Natural killer cell (primary cell): ENCODE measurements around the gene BAIAP2. TPM values are rescaled to one million over a fixed set of nuclear protein-coding genes. Genes with fewer than 3 reads are reported as not detected.
A peak's percentile ranks its signal among the peaks of the same experiment; 100 is the strongest.

Experiments used
- ATAC-seq, 3 donors: fragments of 150-1000 bp in 2 of 3; fragments of 200-7000 bp in 1 of 3; cut with Tn5 transposase; 1 replicate in 1 of 3; 2 replicates in 2 of 3; pipeline ENCODE4 v1.10.0; 2021; ENCODE audit warnings: mild to moderate bottlenecking in 2 of 3, moderate library complexity in 2 of 3
- DNase-seq, 2 donors: peaks; one replicate each; pipeline versions ENCODE4 v3.0.0 to v3.0.0-alpha.2; 2013 to 2021; ENCODE audit warnings: mixed read lengths in 1 of 2
- H3K27ac ChIP-seq: one replicate; pipeline ENCODE4 v1.5.1; 2013; ENCODE audit warnings: mild to moderate bottlenecking, low read length
- H3K27me3 ChIP-seq: one replicate; pipeline ENCODE4 v1.6.1; 2013; ENCODE audit warnings: low read length; ENCODE audit not compliant: control insufficient read depth, insufficient read depth
- H3K36me3 ChIP-seq: one replicate; pipeline ENCODE4 v1.6.1; 2013; ENCODE audit warnings: low read length; ENCODE audit not compliant: control insufficient read depth, insufficient read depth
- H3K4me1 ChIP-seq: one replicate; pipeline ENCODE4 v1.6.1; 2013; ENCODE audit warnings: low read length; ENCODE audit not compliant: control insufficient read depth, insufficient read depth
- H3K4me3 ChIP-seq: one replicate; pipeline ENCODE4 v1.5.1; 2013; ENCODE audit warnings: low read length
- H3K9me3 ChIP-seq: one replicate; pipeline ENCODE4 v1.6.1; 2013; ENCODE audit warnings: low read length; ENCODE audit not compliant: control insufficient read depth, insufficient read depth
- H3K27ac Mint-ChIP-seq, 2 donors: one replicate each; pipeline ENCODE4 v1.8.0; 2022; ENCODE audit warnings: mild to moderate bottlenecking in 2 of 2, mixed read lengths in 2 of 2, moderate library complexity in 1 of 2
- H3K27me3 Mint-ChIP-seq, 2 donors: one replicate each; pipeline ENCODE4 v1.8.0; 2022; ENCODE audit warnings: low read depth in 2 of 2, mixed read lengths in 2 of 2
- H3K36me3 Mint-ChIP-seq: one replicate; pipeline ENCODE4 v1.8.0; 2022; ENCODE audit warnings: mixed read lengths
- H3K4me1 Mint-ChIP-seq, 2 donors: one replicate each; pipeline ENCODE4 v1.8.0; 2022; ENCODE audit warnings: mixed read lengths in 2 of 2
- H3K4me3 Mint-ChIP-seq: one replicate; pipeline ENCODE4 v1.8.0; 2022; ENCODE audit warnings: mild to moderate bottlenecking, moderate library complexity, mixed read lengths
- H3K9me3 Mint-ChIP-seq, 2 donors: one replicate each; pipeline ENCODE4 v1.8.0; 2022; ENCODE audit warnings: mixed read lengths in 2 of 2
- WGBS: methylation state at CpG from one replicate; pipeline ENCODE4 v1.1.7; 2013; ENCODE audit warnings: missing lambda C conversion rate; ENCODE audit not compliant: insufficient coverage; 5-methylcytosine and 5-hydroxymethylcytosine counted together
- intact Hi-C: fragments of 100-400 bp; cut with micrococcal nuclease; formaldehyde crosslinking; loops from one replicate; pipeline ENCODE4 v1.14.2; 2022
- total RNA-seq, 4 donors: library from RNA; stranded (reverse); fragments of 120-200 nt in 1 of 4; gene quantifications; one replicate each; pipeline versions ENCODE4 v1.2.3 to v1.2.4, GENCODE V29; 2013 to 2022
- TF ChIP-seq, protein P1 (sequence below): fragments of 200-600 bp; IDR thresholded peaks from one replicate; pipeline ENCODE4 v1.8.0; 2022; ENCODE audit warnings: antibody characterized with exemption

BAIAP2 gene
- total RNA-seq, 3 donors from 2014 or later (not counting 1 experiment from before 2014, with no cell fraction given): 6.7 to 12.3 (median 10.4) TPM

DNA sequence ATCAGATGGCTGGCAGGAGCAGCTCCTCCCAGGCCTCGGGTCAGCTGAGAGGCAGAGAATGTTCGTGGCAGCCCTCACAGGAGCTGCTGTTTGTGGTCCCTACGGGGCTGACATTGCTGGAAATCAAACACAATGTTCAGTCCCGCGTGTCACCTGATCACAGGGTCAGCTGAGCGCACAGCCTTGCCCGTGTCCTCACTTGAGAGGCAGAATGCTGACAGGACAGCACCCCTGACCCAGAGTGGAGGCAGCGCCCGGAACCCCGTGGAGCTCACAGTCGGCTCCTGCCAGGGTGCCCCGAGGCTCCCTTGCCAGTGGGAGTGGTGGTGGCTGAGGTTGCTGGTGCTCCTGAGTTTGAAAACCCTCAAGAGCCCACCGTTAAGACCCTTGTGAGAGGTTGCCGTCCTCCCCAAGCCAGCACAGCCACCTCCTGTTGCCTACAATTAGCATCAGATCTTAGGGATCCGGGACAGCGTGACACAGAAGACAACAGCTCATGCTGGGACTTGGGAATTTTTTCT is 47.0 kb upstream of the BAIAP2 start:
- Mint-ChIP-seq H3K36me3 (no peaks in the 10 kb centered on the region), H3K27ac (no peak overlapping the region), H3K4me1 (peaks cover 4 to 11% of the 10 kb centered on the region in 2 donors), H3K4me3 (no peak overlapping the region), H3K9me3 (no peaks in the 10 kb centered on the region), H3K27me3 (peaks cover 0 to 5% of the 10 kb centered on the region in 2 donors)
- 82% methylated on average over 16 of the region's 16 CpGs for WGBS
- DNase-seq (no peak), ATAC-seq (no peak)
- peaks cover 35% of the 10 kb centered on the region for H3K4me1 ChIP-seq
- no peak overlapping the region for H3K27ac ChIP-seq
- TF ChIP-seq, protein P1, sequence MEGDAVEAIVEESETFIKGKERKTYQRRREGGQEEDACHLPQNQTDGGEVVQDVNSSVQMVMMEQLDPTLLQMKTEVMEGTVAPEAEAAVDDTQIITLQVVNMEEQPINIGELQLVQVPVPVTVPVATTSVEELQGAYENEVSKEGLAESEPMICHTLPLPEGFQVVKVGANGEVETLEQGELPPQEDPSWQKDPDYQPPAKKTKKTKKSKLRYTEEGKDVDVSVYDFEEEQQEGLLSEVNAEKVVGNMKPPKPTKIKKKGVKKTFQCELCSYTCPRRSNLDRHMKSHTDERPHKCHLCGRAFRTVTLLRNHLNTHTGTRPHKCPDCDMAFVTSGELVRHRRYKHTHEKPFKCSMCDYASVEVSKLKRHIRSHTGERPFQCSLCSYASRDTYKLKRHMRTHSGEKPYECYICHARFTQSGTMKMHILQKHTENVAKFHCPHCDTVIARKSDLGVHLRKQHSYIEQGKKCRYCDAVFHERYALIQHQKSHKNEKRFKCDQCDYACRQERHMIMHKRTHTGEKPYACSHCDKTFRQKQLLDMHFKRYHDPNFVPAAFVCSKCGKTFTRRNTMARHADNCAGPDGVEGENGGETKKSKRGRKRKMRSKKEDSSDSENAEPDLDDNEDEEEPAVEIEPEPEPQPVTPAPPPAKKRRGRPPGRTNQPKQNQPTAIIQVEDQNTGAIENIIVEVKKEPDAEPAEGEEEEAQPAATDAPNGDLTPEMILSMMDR: no peak
- intact Hi-C loops: loop anchor here (2.0 kb wide), 1 partner anchor 113 kb away; no protein-coding TSS in a partner anchor
- H3K4me3 ChIP-seq: no peak overlapping the region
- H3K27me3 ChIP-seq: no peaks in the 10 kb centered on the region
- no peaks in the 10 kb centered on the region for H3K36me3 ChIP-seq
- no peaks in the 10 kb centered on the region for H3K9me3 ChIP-seq

DNA sequence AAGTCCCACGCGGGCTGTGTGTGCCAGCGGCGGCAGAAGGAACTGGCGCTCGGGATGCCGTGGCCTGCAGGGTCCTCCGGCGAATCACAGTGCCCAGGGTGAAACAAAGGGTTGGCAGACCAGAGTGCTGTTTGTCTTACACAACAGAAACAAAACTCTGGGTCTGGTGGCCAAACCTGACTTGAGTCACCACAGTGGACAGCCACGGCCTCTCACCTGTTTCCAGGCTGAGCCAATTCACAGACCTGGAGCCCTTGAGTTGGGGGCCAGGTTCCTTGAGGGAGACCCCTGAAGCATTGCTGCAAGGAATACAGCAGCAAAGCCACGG is 45.4 kb upstream of the BAIAP2 start:
- Histone ChIP-seq H3K9me3 (no peaks in the 10 kb centered on the region), H3K27ac (no peak overlapping the region), H3K27me3 (no peaks in the 10 kb centered on the region), H3K36me3 (no peaks in the 10 kb centered on the region), H3K4me1 (peaks cover 47% of the 10 kb centered on the region), H3K4me3 (no peak overlapping the region)
- Mint-ChIP-seq H3K4me1 (peaks cover 5 to 18% of the 10 kb centered on the region in 2 donors), H3K27me3 (peaks cover 0 to 5% of the 10 kb centered on the region in 2 donors), H3K36me3 (no peaks in the 10 kb centered on the region), H3K9me3 (no peaks in the 10 kb centered on the region), H3K27ac (no peak overlapping the region), H3K4me3 (no peak overlapping the region)
- ATAC-seq (no peak), DNase-seq (no peak)
- TF ChIP-seq, protein P1: no peak
- WGBS: 85% methylated on average over 11 of the region's 11 CpGs
- intact Hi-C loops: loop anchor here (2.0 kb wide), 1 partner anchor 111 kb away; no protein-coding TSS in a partner anchor

DNA sequence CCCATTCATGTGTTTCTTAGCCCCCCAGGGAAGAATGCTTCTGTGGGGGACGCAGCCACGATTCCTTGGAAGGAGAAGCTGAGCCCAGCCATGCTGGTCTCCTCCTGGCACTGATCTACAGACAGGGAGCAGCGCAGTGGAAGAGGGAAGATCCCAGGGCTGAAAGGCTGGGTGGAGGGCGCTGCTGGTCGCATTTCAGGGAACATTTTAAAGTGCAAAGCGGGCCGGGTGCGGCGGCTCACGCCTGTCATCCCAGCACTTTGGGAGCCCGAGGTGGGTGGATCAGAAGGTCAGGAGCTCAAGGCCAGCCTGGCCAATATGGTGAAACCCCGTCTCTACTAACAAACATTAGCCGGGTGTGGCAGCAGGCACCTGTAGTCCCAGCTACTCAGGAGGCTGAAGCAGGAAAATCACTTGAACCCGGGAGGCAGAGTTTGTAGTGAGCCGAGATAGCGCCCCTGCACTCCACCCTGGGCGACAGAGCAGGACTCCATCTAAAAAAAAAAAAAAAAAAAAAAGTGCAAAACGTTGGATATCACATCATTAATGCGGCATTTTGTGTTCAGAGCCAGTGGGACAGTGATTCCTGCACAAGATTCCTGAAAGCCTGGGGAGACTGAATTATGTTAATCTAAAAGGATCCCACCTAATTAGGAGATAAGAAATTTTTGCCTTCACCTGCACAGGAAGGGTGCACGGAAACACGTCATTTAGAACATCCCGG is 43.9 kb upstream of the BAIAP2 start:
- H3K9me3 Mint-ChIP-seq: no peaks in the 10 kb centered on the region
- H3K9me3 ChIP-seq: no peaks in the 10 kb centered on the region
- H3K4me3 Mint-ChIP-seq: peak overlapping the region; percentile 82
- peak overlapping the region; percentile 73 for H3K4me3 ChIP-seq
- H3K27me3 Mint-ChIP-seq: peaks cover 0 to 5% of the 10 kb centered on the region in 2 donors
- no peak overlapping the region for H3K27ac ChIP-seq
- H3K36me3 Mint-ChIP-seq: no peaks in the 10 kb centered on the region
- peak overlapping the region; percentile 41 to 87 for H3K27ac Mint-ChIP-seq
- DNase-seq (peak in 1 of 2 donors; percentile 9), ATAC-seq (peak in 2 of 3 donors; percentile 2 to 37)
- WGBS: 57% methylated on average over 20 of the region's 22 CpGs
- H3K27me3 ChIP-seq: no peaks in the 10 kb centered on the region
- H3K4me1 Mint-ChIP-seq: peaks cover 5 to 18% of the 10 kb centered on the region in 2 donors
- TF ChIP-seq, protein P1: no peak
- H3K36me3 ChIP-seq: peaks cover 12% of the 10 kb centered on the region
- intact Hi-C loops: no loop called here
- H3K4me1 ChIP-seq: peaks cover 47% of the 10 kb centered on the region
